ENCODE data around the gene LACRT.

LACRT gene

DNA sequence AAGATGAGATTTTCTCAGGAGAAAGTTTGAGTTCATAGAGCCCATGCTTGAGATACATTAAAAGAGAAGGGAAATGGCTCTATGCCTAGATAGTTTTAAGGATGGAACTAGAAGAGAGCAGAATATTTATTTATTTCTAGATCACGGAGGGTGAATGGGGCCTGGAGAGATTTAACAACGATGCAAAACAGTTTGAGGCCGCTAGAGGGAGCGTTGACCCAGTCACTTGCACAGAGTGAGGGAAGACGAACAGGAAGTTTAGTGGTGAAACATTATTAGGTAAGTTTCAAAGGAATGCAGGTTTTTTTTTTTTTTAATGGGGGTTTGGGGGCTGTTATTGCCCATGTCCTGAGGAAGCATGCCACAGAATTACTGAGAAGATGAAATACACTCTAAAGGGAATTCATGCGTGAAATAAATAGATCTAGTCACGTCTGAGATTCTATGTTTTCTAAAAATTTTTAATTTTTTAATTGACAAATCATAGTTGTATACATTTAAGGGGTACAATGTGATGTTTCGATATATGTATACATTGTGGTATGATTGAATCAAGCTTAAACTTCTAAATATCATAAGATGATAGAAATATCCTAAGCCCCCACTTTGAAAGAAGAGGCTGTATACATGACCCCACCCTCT is 31.4 kb downstream of the LACRT start:
- peak; percentile 33 to 44 (median 38) for DNase-seq (ENCODE audit: low read depth in 4 of 4, low spot score in 1 of 4)

DNA sequence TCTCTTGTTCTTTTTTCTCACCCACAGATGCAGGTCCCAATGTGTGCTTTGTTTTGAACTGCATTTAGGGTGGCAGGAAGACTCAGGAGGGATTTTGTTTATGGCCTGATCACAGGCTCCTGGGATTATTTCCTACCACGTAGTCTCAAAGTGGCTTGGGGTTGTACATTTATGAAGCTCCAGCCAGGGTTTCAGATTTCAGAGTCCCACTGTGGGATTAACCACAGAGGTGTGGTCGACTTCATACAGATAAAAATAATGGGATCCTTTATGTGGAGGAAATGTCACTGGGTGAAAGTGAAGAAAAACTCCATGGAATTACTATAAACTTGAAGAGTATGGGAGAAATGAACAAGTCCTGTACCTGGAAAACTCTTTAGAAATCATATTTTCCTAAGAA is 32.0 kb downstream of the LACRT start:
- DNase-seq (ENCODE audit: low read depth in 4 of 4, low spot score in 1 of 4): no peak

DNA sequence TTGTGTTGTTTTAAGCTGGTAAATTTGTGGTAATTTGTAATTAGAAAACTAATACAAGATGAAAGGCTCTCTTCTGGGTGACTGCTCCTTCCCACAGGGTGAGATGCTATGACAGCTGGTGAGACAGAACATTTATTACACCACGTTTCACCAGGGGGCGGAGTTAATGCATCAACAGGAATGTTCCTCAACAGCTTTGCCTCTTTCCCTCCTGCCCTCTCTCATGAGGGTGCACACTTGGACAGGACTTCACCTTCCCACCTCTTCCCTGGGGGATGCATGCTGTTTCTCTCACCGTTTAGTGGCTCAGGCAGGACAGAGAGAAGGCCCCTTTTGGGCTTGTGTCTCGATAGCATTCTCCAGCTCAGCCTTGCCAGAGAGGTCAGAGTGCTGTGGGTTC is 32.9 kb downstream of the LACRT start:
- DNase-seq (ENCODE audit: low read depth in 4 of 4, low spot score in 1 of 4): no peak

DNA sequence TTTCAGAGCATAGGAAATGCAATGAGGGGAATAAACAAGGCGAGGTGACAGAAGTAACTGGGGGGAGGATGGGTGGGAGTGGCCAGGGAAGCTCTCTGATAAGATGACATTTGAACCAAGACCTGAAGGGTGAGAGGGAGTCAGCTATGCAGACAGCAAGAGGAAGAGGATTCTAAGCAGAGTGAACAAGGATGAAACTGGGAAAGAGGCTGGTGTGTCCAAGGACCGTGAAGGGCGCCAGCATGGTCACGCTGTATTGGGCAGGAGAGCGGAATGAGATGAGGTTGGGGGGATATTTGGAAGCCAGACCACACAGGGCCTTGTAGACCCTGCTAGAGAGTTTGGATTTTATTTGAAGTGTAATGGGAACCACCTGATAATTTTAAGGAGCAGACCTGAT is 35.7 kb downstream of the LACRT start:
- DNase-seq (ENCODE audit: low read depth in 4 of 4, low spot score in 1 of 4): no peak

DNA sequence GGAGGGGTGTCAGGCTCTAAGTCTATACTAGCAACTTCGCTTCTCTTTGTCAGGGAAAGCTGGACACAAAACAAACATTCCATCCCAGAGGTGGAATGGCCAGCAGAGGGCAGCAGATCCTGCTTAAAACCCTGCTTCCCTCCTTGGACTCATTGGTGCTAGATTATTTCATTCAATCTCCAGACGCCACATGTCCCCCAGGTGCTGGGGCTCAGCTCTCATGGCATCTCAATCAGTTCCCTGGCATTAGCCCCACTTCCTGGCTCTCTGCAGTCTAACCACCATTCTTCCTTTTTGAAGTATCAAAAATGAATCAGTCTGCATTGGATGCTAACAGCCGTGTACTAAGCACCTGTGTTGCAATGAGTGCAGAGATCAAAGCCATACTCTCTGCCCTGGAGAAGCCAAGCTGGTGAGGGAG is 38.2 kb downstream of the LACRT start:
- peak; percentile 17 to 41 (median 35) for DNase-seq (ENCODE audit: low read depth in 4 of 4, low spot score in 1 of 4)

DNA sequence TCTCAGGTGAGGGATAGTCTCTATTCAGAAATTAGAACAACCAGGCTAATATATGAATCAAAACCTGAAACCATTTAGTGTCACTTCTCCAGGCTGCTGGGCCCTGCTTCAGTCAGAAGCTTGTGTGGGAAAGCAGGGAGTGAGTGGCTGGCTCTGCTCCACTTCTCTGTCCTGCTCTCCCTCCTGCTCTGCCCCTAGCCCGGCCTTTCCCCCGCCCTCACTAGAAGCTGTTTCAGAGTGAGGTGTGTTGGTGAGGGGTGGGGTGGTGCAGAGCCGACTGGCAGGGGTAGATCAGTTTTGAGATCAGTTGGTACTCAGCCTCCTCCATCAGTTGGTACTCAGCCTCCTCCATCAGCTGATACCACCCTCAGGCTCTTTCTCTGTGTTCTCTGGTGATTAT is 39.2 kb downstream of the LACRT start:
- no peak for DNase-seq (ENCODE audit: low read depth in 4 of 4, low spot score in 1 of 4)

DNA sequence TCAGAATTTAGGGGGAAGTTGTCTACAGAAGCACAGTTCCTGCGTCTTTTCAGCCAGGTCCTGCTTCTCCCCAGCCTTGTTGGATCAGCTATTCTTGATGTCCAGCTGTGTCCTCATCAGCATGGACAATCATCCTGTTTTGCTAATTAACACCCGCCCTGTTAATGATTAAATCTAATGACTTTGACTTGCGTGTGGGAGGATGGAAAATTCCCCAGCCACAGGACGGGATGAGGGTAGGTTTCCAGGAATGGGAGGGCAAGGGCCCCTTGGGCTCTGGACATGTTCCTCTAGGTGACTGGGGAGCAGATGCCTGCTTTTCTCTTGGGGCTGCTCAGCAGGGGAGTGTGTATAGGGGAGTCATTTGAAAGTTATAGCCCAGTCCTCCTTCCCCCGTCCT is 41.0 kb downstream of the LACRT start:
- no peak for DNase-seq (ENCODE audit: low read depth in 4 of 4, low spot score in 1 of 4)

DNA sequence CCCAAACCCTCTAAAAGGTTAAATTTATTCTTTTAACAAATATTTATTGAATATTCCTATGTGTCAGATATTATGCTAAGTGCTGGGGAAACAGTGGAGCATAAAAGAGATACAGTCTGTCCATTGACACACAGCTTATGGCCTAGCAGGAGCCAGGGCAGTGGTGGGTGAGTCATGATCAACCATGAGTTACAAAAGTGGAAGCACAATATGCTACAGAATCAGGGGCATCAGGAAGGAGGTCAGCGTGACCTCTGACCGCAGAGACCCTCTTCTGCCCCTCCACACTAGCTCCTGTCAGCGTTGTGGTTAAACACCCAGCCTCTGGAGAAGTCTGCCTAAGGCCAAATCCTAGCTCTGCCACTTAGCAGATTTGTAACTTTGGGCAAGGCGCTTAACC is 41.6 kb downstream of the LACRT start:
- no peak for DNase-seq (ENCODE audit: low read depth in 4 of 4, low spot score in 1 of 4)

DNA sequence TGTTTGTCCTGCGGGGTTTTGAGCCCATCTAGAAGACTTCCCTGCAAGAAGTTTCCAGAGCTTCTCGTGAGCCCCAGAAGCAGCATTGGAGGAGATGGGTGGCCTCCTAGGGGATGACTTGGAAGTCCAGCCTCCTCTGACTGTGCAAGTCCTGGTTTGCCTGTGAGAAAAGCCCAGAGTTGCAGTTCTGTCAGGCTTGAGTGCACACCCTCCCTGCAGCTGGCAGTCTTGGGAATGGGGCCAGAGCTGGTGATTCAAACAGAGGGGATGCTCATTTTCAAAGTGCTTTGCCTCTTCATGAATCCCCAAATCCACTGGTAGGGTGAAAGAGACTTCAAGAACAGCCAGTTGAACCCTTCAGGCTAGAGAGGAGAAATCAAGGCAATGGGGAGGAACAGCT is 42.4 kb downstream of the LACRT start:
- DNase-seq (ENCODE audit: low read depth in 4 of 4, low spot score in 1 of 4): no peak

DNA sequence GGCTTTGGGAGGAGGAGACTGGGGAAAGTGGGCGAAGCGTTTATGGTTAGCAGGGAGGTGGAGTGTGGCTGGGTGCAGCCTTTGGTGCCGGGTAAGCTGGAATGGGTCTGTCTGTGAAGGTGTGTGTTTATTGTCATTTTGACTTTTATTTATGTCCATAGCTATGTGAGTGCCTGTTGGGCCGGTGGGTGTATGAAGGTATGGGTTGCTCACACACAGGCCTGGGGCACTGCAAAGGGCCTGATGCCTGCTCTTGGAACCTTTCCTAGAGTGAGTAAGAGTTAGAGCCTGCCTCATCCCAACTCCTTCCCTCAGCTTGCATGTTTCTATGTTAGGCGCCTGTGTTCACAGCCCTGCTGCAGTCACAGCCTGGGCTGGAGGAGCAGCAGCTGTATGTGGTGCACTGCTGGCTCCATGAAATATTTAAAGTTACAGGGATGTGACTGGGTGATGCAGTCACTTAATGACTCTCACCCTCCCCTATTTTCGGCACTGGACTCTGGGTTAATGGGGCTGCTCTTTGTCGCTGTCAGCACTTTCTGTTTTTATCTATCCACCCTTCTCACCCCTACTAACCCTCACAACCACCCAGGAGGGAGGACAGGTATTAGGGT is 43.6 kb downstream of the LACRT start:
- DNase-seq (ENCODE audit: low read depth in 4 of 4, low spot score in 1 of 4): no peak

DNA sequence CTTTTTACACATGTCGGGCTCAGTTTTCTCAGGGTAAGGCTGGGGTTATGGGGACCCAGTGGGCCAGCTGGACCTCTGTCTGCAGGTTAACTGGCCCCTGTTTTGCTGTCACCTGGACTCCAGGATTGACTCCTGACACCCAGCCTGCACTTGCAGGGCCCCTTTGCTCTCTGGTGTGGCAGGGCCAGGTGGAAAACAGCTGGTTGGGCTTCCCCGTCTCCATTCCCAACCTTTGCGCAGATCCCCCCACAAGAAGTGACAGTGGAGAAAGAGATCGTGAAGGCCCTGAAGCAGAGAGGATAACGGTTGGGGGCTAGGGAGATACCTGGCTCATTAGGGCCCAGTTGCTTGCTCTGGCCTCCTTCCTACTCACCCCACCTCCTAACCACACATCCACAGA is 44.7 kb downstream of the LACRT start:
- no peak for DNase-seq (ENCODE audit: low read depth in 4 of 4, low spot score in 1 of 4)

DNA sequence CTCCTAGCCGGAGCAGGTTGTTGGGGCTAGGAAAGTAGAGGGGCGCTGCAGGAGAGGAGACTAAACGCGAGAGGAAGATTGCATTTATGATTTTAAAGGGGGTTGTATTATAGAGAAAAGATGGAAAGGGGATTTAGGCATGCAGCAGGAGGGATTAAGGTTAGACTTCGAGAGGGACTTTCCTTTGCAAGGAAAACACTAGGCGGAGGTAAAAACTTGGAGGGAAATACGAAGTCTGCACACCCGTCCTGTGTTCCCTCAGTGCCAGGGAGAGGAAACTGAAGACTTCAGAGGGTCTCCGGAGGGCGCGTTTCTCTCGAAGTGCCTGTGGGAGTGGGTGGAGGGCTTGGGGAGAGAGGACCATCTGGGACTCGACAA is 45.8 kb downstream of the LACRT start:
- DNase-seq (ENCODE audit: low read depth in 4 of 4, low spot score in 1 of 4): no peak

DNA sequence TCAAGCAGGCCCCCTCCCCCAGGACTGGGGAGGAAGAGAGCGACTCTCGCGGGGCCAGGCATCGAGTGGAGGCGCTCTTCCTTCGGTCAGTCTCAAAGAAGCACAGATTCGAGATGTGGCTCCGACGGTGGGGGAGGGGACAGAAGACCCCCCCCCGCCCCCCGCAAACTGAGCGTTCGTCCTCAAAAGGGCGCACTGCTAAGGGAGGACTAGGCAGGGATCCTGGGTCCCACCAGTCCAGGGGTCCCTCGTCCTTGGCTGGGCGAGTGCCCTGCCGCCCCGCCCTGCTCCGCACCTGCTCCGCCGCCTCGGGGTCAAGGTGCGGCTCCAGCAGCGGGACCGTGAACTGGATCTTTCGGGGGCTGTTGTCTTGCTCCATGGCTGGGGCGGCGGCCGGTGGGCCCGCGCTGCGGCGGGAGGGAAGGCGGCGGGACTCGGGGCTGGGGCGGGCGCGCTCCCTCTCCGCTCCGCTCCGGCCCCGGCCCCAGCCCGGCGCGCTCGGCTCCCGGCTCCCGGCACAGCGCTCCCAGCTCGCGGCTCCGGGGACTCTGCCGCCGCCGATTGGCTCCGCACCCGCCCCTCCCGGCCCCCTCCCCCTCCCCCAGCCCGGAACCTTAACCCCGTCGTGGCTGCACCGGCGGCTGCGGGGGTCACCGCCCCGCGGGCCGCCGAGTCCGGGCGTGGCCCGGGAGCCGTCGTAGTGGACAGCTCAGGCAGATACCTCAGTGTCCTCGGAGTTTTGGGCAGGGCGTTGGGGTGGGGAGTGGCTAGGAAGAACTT is 46.4 kb downstream of the LACRT start, which contains the start of gene PPP1R1A:
Gene PPP1R1A, minus strand, starts transcription at position 550 of the 780 bp plus-strand sequence. Its CDS starts 171 bp downstream, at position 379.
- no peak for DNase-seq (ENCODE audit: low read depth in 4 of 4, low spot score in 1 of 4)

DNA sequence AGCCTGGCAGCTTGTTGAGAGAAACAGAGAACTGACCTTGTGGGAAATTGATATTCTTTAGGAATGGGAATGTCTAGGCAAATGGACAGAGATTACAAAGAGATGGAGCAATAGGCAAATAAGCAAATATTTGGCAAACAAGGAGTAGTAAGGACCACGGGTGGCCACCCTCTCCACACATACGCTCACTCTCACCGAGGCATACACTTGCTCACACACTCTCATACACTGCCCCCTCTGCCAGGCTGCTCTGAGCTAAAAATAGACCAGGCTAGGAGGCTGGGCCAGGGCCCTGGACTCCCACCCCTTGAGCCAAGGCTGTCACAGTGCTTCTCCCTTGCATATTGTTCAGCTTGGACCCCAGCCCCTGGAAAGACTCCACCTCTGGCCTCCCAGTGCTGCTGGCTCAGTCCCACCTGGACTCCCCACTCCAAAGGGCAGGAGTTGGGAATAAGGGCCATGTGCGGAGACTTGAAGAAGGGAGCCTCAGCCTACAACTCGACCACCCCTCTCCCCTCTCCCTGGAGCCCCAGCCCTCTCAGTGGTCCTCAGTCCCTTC is 47.3 kb downstream of the LACRT start:
- no peak for DNase-seq (ENCODE audit: low read depth in 4 of 4, low spot score in 1 of 4)

DNA sequence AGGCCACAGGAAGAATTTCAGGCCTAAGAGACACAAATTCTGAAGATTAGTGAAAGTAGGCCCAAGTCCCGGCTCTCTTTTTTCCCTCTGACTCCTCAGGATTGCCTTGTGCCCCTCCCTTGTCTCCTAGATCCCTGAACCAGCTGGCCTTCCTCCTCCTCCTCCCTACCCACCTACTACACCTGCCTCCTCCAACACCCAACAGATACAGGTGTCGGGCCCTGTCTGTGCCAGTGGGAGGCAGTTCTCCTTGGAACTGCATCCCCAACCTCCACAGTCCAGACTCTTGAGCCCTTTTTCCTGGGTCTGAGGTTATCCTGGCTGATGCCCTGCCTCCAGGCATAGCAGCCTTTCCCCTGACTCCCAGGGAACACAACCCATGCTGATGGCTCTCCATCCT is 48.1 kb downstream of the LACRT start:
- DNase-seq (ENCODE audit: low read depth in 4 of 4, low spot score in 1 of 4): no peak

DNA sequence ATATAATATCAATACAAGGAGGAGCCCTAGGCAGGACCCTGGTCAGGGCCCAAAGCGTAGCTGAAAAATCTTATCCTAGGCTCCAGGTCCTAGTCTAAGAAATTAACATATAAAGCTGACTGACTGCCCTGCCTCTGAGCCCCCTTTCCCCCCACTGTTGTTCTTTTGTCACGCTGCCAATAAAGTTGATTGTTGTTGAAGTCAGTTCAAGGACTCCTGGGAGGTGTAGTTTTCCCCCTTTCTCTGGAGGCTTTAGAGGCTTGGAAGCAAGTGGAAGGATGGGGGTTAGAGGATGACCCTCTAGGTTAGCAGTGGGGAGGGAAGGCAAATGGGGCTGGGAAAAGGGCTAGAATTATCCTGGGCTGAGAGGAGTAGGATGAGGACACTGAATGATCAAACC is 49.5 kb downstream of the LACRT start:
- no peak for DNase-seq (ENCODE audit: low read depth in 4 of 4, low spot score in 1 of 4)

DNA sequence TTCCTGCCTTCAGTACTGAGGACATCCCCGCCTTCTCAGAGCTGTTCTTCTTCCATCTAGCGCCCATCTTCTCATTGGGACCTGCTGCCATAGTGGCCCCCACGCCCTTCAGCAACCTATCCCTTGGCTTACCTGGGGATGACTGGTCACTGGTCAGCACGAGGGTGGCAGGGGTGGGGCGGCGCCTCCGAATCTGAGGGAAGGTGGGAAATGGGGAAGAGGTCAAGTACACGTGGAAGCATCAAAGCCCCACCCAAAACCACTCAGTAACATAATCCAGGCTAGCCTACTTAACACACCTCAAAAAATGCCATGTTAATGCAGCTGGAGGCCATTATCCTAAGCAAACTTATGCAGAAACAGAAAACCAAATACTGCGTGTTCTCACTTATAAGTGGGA is 50.6 kb downstream of the LACRT start:
- no peak for DNase-seq (ENCODE audit: low read depth in 4 of 4, low spot score in 1 of 4)

DNA sequence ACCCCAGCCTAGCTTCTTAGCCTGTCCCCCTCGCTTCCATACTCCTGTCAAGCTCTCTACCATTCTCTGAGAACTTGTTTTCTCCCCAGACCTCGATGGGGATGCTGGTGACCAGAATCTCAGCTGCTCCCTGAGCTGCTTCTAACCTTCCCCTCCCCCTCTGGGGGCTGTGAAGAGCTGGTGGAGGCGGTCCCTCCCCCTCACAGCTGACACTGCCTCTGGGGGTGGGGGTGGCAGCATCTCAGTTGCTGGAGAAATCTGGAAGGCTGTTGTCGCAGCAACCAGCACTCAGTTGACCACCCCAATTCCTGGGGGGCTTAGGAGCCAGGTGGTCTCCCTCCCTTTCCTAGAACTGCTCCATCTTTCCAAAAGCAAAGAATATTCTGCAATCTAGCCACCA is 51.0 kb downstream of the LACRT start:
- no peak for DNase-seq (ENCODE audit: low read depth in 4 of 4, low spot score in 1 of 4)

DNA sequence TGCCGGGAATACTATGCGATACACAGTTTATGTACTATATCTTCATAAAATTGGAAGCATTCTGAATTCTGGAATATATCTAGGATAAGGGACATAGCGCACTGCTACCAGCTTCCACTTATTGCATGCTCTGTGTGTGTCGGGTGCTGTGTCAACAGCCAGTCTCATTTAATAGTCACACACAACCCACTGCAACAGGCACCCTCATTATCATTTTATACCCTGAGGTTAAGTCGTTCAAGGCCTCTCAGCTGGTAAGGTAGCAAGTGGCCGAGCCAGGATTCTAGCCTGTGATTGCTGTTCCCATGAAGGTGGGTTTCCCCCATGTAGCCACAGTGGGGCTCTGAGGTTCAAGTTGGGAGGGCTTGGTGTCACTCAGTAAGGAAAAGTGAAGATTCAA is 53.3 kb downstream of the LACRT start:
- no peak for DNase-seq (ENCODE audit: low read depth in 4 of 4, low spot score in 1 of 4)
